GM19099 (cell line): ENCODE results near the gene RHOH.

Experiments
- POLR2A ChIP-seq: IDR thresholded peaks from 3 replicates; pipeline ENCODE4 v1.6.1; 2011; ENCODE audit warnings: low read depth; ENCODE audit not compliant: insufficient read length; ENCODE audit errors: extremely low read depth

RHOH gene

GRCh38 chr4:40232610-40233009 lies 35.8 kb downstream of the RHOH start:
- TF ChIP-seq POLR2A = no peak

- no peak for TF ChIP-seq POLR2A
Observed at GRCh38 chr4:40233227-40233626, 36.4 kb downstream of the RHOH start.

GRCh38 chr4:40234519-40235039 lies 37.7 kb downstream of the RHOH start:
- TF ChIP-seq POLR2A = no peak

- TF ChIP-seq POLR2A = no peak
Observed at GRCh38 chr4:40238008-40238699, 41.3 kb downstream of the RHOH start.

GRCh38 chr4:40238700-40239548 lies 42.1 kb downstream of the RHOH start:
- no peak for TF ChIP-seq POLR2A

- no peak for TF ChIP-seq POLR2A
Observed at GRCh38 chr4:40240040-40240653, 43.3 kb downstream of the RHOH start.

- TF ChIP-seq POLR2A = no peak
Observed at GRCh38 chr4:40241026-40241425, 44.2 kb downstream of the RHOH start.

GRCh38 chr4:40241941-40242340 lies 45.1 kb downstream of the RHOH start:
- no peak for TF ChIP-seq POLR2A

- no peak for TF ChIP-seq POLR2A
Observed at GRCh38 chr4:40243386-40243948, 46.6 kb downstream of the RHOH start.

- no peak for TF ChIP-seq POLR2A
Observed at GRCh38 chr4:40244606-40245005, 47.8 kb downstream of the RHOH start.

GRCh38 chr4:40245550-40245949 lies 48.7 kb downstream of the RHOH start:
- TF ChIP-seq POLR2A = no peak

GRCh38 chr4:40246011-40246900 lies 49.4 kb downstream of the RHOH start:
- TF ChIP-seq POLR2A = no peak

GRCh38 chr4:40246938-40247337 lies 50.1 kb downstream of the RHOH start:
- TF ChIP-seq POLR2A = no peak

- TF ChIP-seq POLR2A = no peak
Observed at GRCh38 chr4:40247350-40247749, 50.5 kb downstream of the RHOH start.
